Measurements from ENCODE around the gene PSMB5.
A peak's percentile ranks its signal among the peaks of the same experiment; 100 is the strongest.

Gene PSMB5

GRCh38 chr14:23013054-23013748, 21.5 kb downstream of the PSMB5 start:
- TF ChIP-seq CTCF (conservative IDR thresholded peaks at IDR 0.05; ENCODE audit: low read depth, low read length) = no peak
- DNase-seq (ENCODE audit: low read depth) = no peak
- no peak overlapping the region for H3K4me3 ChIP-seq (ENCODE audit: low read length)

GRCh38 chr14:23009939-23010726, 24.6 kb downstream of the PSMB5 start, which contains the start of gene C14orf93:
Gene C14orf93 (minus strand): TSS chr14:23010143. CDS start chr14:22999023, 11,120 bp downstream.
- DNase-seq (ENCODE audit: low read depth) = no peak
- no peak for TF ChIP-seq CTCF (conservative IDR thresholded peaks at IDR 0.05; ENCODE audit: low read depth, low read length)
- peak within 1 kb of the TSS; percentile 64 for H3K4me3 ChIP-seq (ENCODE audit: low read length)

- H3K4me3 ChIP-seq (ENCODE audit: low read length) = peak overlapping the region; percentile 64
- DNase-seq (ENCODE audit: low read depth) = no peak
- no peak for TF ChIP-seq CTCF (conservative IDR thresholded peaks at IDR 0.05; ENCODE audit: low read depth, low read length)
These were observed 25.2 kb downstream of the PSMB5 start for GRCh38 chr14:23009483-23009938.

GRCh38 chr14:23008831-23009230, 25.9 kb downstream of the PSMB5 start:
- no peak for TF ChIP-seq CTCF (conservative IDR thresholded peaks at IDR 0.05; ENCODE audit: low read depth, low read length)
- DNase-seq (ENCODE audit: low read depth) = no peak
- no peak overlapping the region for H3K4me3 ChIP-seq (ENCODE audit: low read length)

- peak; percentile 89 for DNase-seq (ENCODE audit: low read depth)
- no peak for TF ChIP-seq CTCF (conservative IDR thresholded peaks at IDR 0.05; ENCODE audit: low read depth, low read length)
These were observed 27.9 kb downstream of the PSMB5 start for GRCh38 chr14:23006544-23007419.

GRCh38 chr14:23006188-23006534, 28.5 kb downstream of the PSMB5 start:
- H3K4me3 ChIP-seq (ENCODE audit: low read length) = peak overlapping the region; percentile 78
- DNase-seq (ENCODE audit: low read depth) = no peak
- TF ChIP-seq CTCF (conservative IDR thresholded peaks at IDR 0.05; ENCODE audit: low read depth, low read length) = no peak

More at GRCh38 chr14:23006544-23007419, 27.9 kb downstream of the PSMB5 start:
- H3K4me3 ChIP-seq (ENCODE audit: low read length) = peak overlapping the region; percentile 78
